H1 (cell line): ENCODE data around the gene ENSA. TPM values are rescaled to one million over a fixed set of nuclear protein-coding genes. Genes with fewer than 3 reads are reported as not detected.
A peak's percentile ranks its signal among the peaks of the same experiment; 100 is the strongest.

Experiments
- CTCF ChIA-PET: fragments of 300-600 bp; sonication (Branson Sonifier 250); formaldehyde crosslinking; loops from one replicate; lab custom pipeline; 2021; ENCODE audit not compliant: partially characterized antibody; lab: Charles Lee
- POLR2A ChIA-PET: fragments of 300-600 bp; sonication (Branson Sonifier 250); formaldehyde crosslinking; loops from one replicate; lab custom pipeline; 2021; ENCODE audit warnings: inconsistent platforms; ENCODE audit not compliant: partially characterized antibody; lab: Charles Lee
- DNase-seq, 2 experiments: peaks; one replicate each; pipeline versions ENCODE4 v3.0.0 to v3.0.0-alpha.2; 2010 to 2022; ENCODE audit warnings: low spot score in 2 of 2, low read depth in 1 of 2, mixed read lengths in 1 of 2
- FAIRE-seq: peaks from 2 replicates; lab custom pipeline; 2011; peaks lifted over from hg19 to GRCh38; lab: Jason Lieb, UNC
- H2AFZ ChIP-seq: 2 replicates; pipeline ENCODE4 v1.8.1; 2012; ENCODE audit warnings: low read length, inconsistent platforms
- H2AK5ac ChIP-seq: 2 replicates; pipeline ENCODE4 v1.6.1; 2013; ENCODE audit warnings: low read depth, low read length
- H2BK120ac ChIP-seq: replicated peaks from 2 replicates; pipeline ENCODE3; 2013; ENCODE audit warnings: low read depth, low read length, inconsistent platforms
- H2BK12ac ChIP-seq: 2 replicates; pipeline ENCODE4 v1.6.1; 2013; ENCODE audit warnings: low read depth, low read length
- H2BK15ac ChIP-seq: 2 replicates; pipeline ENCODE4 v1.6.1; 2013; ENCODE audit warnings: low read length
- H2BK20ac ChIP-seq: 2 replicates; pipeline ENCODE4 v1.6.1; 2013; ENCODE audit warnings: low read length
- H2BK5ac ChIP-seq: 2 replicates; pipeline ENCODE4 v1.6.1; 2013; ENCODE audit warnings: low read depth, low read length
- H3K14ac ChIP-seq: 2 replicates; pipeline ENCODE4 v1.6.1; 2013; ENCODE audit warnings: inconsistent platforms; ENCODE audit not compliant: insufficient read length
- H3K18ac ChIP-seq: 2 replicates; pipeline ENCODE4 v1.6.1; 2013; ENCODE audit warnings: low read length; ENCODE audit errors: extremely low read depth
- H3K23ac ChIP-seq: 2 replicates; pipeline ENCODE4 v1.6.1; 2013; ENCODE audit warnings: inconsistent platforms; ENCODE audit not compliant: insufficient read length
- H3K23me2 ChIP-seq: 2 replicates; pipeline ENCODE4 v1.6.1; 2013; ENCODE audit warnings: low read depth, low read length
- H3K27ac ChIP-seq: 2 replicates; pipeline ENCODE4 v1.6.1; 2011; ENCODE audit warnings: low read depth, low read length, inconsistent platforms
- H3K27me3 ChIP-seq, 4 experiments: replicated peaks in 1 of 4; 1 replicate in 1 of 4; 2 replicates in 3 of 4; pipeline versions ENCODE4 v1.6.1 to v1.8.1; 2011 to 2013; ENCODE audit warnings: low read length in 3 of 4, mild to moderate bottlenecking in 3 of 4, inconsistent platforms in 2 of 4, mixed read lengths in 2 of 4, moderate library complexity in 1 of 4; ENCODE audit not compliant: control insufficient read depth in 3 of 4, insufficient read depth in 3 of 4; ENCODE audit errors: extremely low read depth in 1 of 4
- H3K36me3 ChIP-seq, 4 experiments: 2 replicates each; pipeline versions ENCODE4 v1.6.1 to v1.8.1; 2011 to 2013; ENCODE audit warnings: mild to moderate bottlenecking in 4 of 4, low read length in 3 of 4, moderate library complexity in 2 of 4, control low read depth in 1 of 4, inconsistent platforms in 1 of 4; ENCODE audit not compliant: insufficient read depth in 4 of 4, control insufficient read depth in 2 of 4
- H3K4ac ChIP-seq: replicated peaks from 2 replicates; pipeline ENCODE3; 2013; ENCODE audit warnings: low read length, low read depth, mixed read lengths, inconsistent platforms; ENCODE audit not compliant: insufficient read length
- H3K4me1 ChIP-seq, 4 experiments: replicated peaks in 1 of 4; 1 replicate in 1 of 4; 2 replicates in 3 of 4; pipeline versions ENCODE4 v1.6.1 to v1.8.1; 2011 to 2013; ENCODE audit warnings: low read length in 3 of 4, inconsistent platforms in 2 of 4, mixed read lengths in 1 of 4; ENCODE audit not compliant: insufficient read depth in 4 of 4, control insufficient read depth in 3 of 4
- H3K4me2 ChIP-seq, 2 experiments: 2 replicates each; pipeline versions ENCODE4 v1.6.1 to v1.8.1; 2011 to 2013; ENCODE audit warnings: low read depth in 2 of 2, low read length in 2 of 2, control low read depth in 1 of 2, inconsistent platforms in 1 of 2, mild to moderate bottlenecking in 1 of 2; ENCODE audit not compliant: insufficient read depth in 1 of 2
- H3K4me3 ChIP-seq, 4 experiments: fragments of 200-600, 300-600 bp in 1 of 4; sonication (generic), shearing (Covaris generic), sonication (Bioruptor Twin) in 1 of 4; 2 replicates each; pipeline versions ENCODE4 v1.5.1 to v1.8.1; 2011 to 2016; ENCODE audit warnings: low read length in 4 of 4, low read depth in 3 of 4, control low read depth in 2 of 4, inconsistent platforms in 2 of 4, mild to moderate bottlenecking in 2 of 4, mixed read lengths in 1 of 4, moderate library complexity in 1 of 4; ENCODE audit not compliant: insufficient read depth in 2 of 4; ENCODE audit errors: extremely low read depth in 1 of 4
- H3K56ac ChIP-seq: replicated peaks from 2 replicates; pipeline ENCODE3; 2013; ENCODE audit warnings: low read depth, mild to moderate bottlenecking, mixed read lengths, low read length, inconsistent platforms; ENCODE audit not compliant: insufficient read length
- H3K79me1 ChIP-seq: 2 replicates; pipeline ENCODE4 v1.6.1; 2013; ENCODE audit warnings: low read depth, low read length, control low read depth
- H3K79me2 ChIP-seq, 2 experiments: 2 replicates each; pipeline versions ENCODE4 v1.6.1 to v1.8.1; 2012 to 2013; ENCODE audit warnings: low read length in 2 of 2, mild to moderate bottlenecking in 2 of 2, inconsistent platforms in 1 of 2; ENCODE audit not compliant: insufficient read depth in 2 of 2, control insufficient read depth in 1 of 2
- H3K9ac ChIP-seq, 4 experiments: replicated peaks in 1 of 4; 1 replicate in 1 of 4; 2 replicates in 3 of 4; pipeline versions ENCODE4 v1.6.1 to v1.8.1; 2011 to 2013; ENCODE audit warnings: low read depth in 3 of 4, low read length in 3 of 4, control low read depth in 2 of 4, mild to moderate bottlenecking in 2 of 4, moderate library complexity in 2 of 4, inconsistent platforms in 1 of 4; ENCODE audit errors: extremely low read depth in 1 of 4
- H3K9me3 ChIP-seq, 2 experiments: 2 replicates each; pipeline versions ENCODE4 v1.6.1 to v1.8.1; 2012 to 2013; ENCODE audit warnings: mild to moderate bottlenecking in 2 of 2, moderate library complexity in 2 of 2, control low read depth in 1 of 2, inconsistent platforms in 1 of 2, low read depth in 1 of 2, low read length in 1 of 2, mixed read lengths in 1 of 2; ENCODE audit not compliant: insufficient read depth in 2 of 2
- H4K20me1 ChIP-seq, 2 experiments: replicated peaks in 1 of 2; 2 replicates each; pipeline versions ENCODE3 to v1.8.1; 2011 to 2013; ENCODE audit warnings: inconsistent platforms in 2 of 2, low read length in 2 of 2, mild to moderate bottlenecking in 1 of 2; ENCODE audit not compliant: insufficient read depth in 2 of 2, control insufficient read depth in 1 of 2
- H4K5ac ChIP-seq: 2 replicates; pipeline ENCODE4 v1.6.1; 2013; ENCODE audit warnings: low read length, low read depth, mixed read lengths, inconsistent platforms; ENCODE audit not compliant: insufficient read length
- H4K8ac ChIP-seq: 2 replicates; pipeline ENCODE4 v1.8.0; 2013; ENCODE audit warnings: mild to moderate bottlenecking, moderate library complexity, low read length, inconsistent platforms; ENCODE audit not compliant: insufficient read depth; ENCODE audit errors: extremely low read depth
- H4K91ac ChIP-seq: replicated peaks from 2 replicates; pipeline ENCODE3; 2013; ENCODE audit warnings: low read length, mixed read lengths, inconsistent platforms; ENCODE audit not compliant: insufficient read length
- CBX5 ChIP-seq: fragments of 300-800, 300-1000 bp; sonication (generic); IDR thresholded peaks from 2 replicates; pipeline ENCODE4 v1.7.1; 2016; ENCODE audit warnings: antibody characterized with exemption, low read length, low read depth
- CTBP2 ChIP-seq: IDR thresholded peaks from 2 replicates; pipeline ENCODE4 v1.7.0; 2011; ENCODE audit warnings: borderline replicate concordance, mild to moderate bottlenecking, moderate library complexity, mixed read lengths, low read length; ENCODE audit not compliant: insufficient read depth, insufficient read length
- POLR2A ChIP-seq, 2 experiments: IDR thresholded peaks; 1 replicate in 1 of 2; 2 replicates in 1 of 2; pipeline ENCODE4 v1.6.1; 2011; ENCODE audit warnings: low read depth in 2 of 2, low read length in 2 of 2, mild to moderate bottlenecking in 2 of 2; ENCODE audit errors: control extremely low read depth in 1 of 2
- POLR2AphosphoS5 ChIP-seq: IDR thresholded peaks from 2 replicates; pipeline ENCODE4 v1.6.1; 2011; ENCODE audit warnings: low read depth, low read length
- WGBS, 2 experiments: shearing (Covaris generic) in 1 of 2; methylation state at CpG; one replicate each; pipeline versions ENCODE4 v1.1.6 to v1.1.7; 2013 to 2015; ENCODE audit warnings: low lambda C conversion rate in 2 of 2, mixed read lengths in 2 of 2, inconsistent platforms in 1 of 2, low coverage in 1 of 2, missing lambda C conversion rate in 1 of 2; ENCODE audit not compliant: insufficient replicate concordance in 2 of 2, insufficient coverage in 1 of 2, insufficient read length in 1 of 2; ENCODE audit errors: extremely low coverage in 1 of 2, missing lambda C conversion rate in 1 of 2; 5-methylcytosine and 5-hydroxymethylcytosine counted together
- polyA plus RNA-seq, 7 experiments: library from polyadenylated mRNA; depleted of rRNA in 3 of 7; stranded (reverse) in 5 of 7; unstranded in 2 of 7; fragments of >200 nt in 5 of 7; fragments of 200-250 nt in 2 of 7; gene quantifications; 1 replicate in 5 of 7; 2 replicates in 1 of 7; 4 replicates in 1 of 7; pipeline versions ENCODE4 v1.2.1 to v1.2.3, GENCODE V29; 2011 to 2013; ENCODE audit warnings: missing spikeins in 2 of 7, mixed read lengths in 2 of 7
- total RNA-seq: library from RNA; stranded (reverse); fragmentation: NEBNext Ultra II Directional; extraction: Animal tissue kit (Norgen Biotek cat#: 25700); gene quantifications from 2 replicates; pipeline ENCODE4 v1.2.1, GENCODE V29; 2021

Gene ENSA
- total and polyA plus RNA-seq, 2 of the 8 experiments (the other 6 are each of a cell fraction or from before 2014, with no cell fraction given) = 48.2 to 229 TPM

- FAIRE-seq = no peak
- POLR2A ChIA-PET = interaction anchor here (0.6 to 15.8 kb wide), 6 partner anchors 8 to 1265 kb away, joined by 3 to 163 read pairs (median 4); partner anchors contain the start of genes ENSA and MCL1
- CTCF ChIA-PET = interaction anchor here (0.6 to 1.2 kb wide), 2 partner anchors 11 to 272 kb away, joined by 3 to 5 read pairs; no protein-coding TSS in a partner anchor
Observed at GRCh38 chr1:150650193-150650592, 20.8 kb upstream of the ENSA start.

More at GRCh38 chr1:150650193-150650592, 20.8 kb upstream of the ENSA start:
- Histone ChIP-seq H3K4ac (no peak overlapping the region), H2AFZ (no peak overlapping the region), H3K18ac (no peak overlapping the region), H2BK120ac (no peak overlapping the region), H2BK12ac (no peak overlapping the region)
- TF ChIP-seq CBX5 (no peak), POLR2A (IDR thresholded peaks at IDR 0.05; ENCODE audit: control extremely low read depth in 1 of 2, low read depth in 2 of 2, low read length in 2 of 2) (peak in 1 of 2 experiments; percentile 38; a peak in 1 of 3 replicates), CTBP2 (no peak), POLR2AphosphoS5 (peak; percentile 40; the same call in 1 of the 2 replicates)
- TF ChIP-seq, all 59 proteins: peak for 2
- Histone ChIP-seq H3K56ac (no peak overlapping the region), H2AK5ac (no peak overlapping the region), H4K5ac (no peak overlapping the region), H3K23me2 (no peaks in the 10 kb centered on the region), H3K9ac (no peak overlapping the region), H3K4me3 (no peak overlapping the region), H2BK15ac (no peak overlapping the region), H3K14ac (no peak overlapping the region), H3K23ac (no peak overlapping the region), H3K4me1 (peaks cover 0 to 4% (median 2%) of the 10 kb centered on the region in 4 experiments; a peak in 3 of 7 replicates), H2BK5ac (no peak overlapping the region), H3K4me2 (no peak overlapping the region), H3K27ac (no peak overlapping the region), H3K27me3 (no peaks in the 10 kb centered on the region), H2BK20ac (no peak overlapping the region), H3K9me3 (no peaks in the 10 kb centered on the region), H3K79me1 (peaks cover 3% of the 10 kb centered on the region; the same call in 1 of the 2 replicates), H4K20me1 (no peaks in the 10 kb centered on the region), H3K36me3 (peaks cover 5 to 27% (median 17%) of the 10 kb centered on the region in 4 experiments; a peak in 5 of 8 replicates), H4K91ac (no peak overlapping the region), H3K79me2 (no peaks in the 10 kb centered on the region), H4K8ac (no peak overlapping the region)
- WGBS, 2 experiments = 67% methylated on average over 1 of the region's 1 CpG; no CpG with 5 or more reads in 1 of the 2 experiments
- no peak for DNase-seq
